ENCODE results near the gene LRCOL1. TPM values are rescaled to one million over a fixed set of nuclear protein-coding genes. Genes with fewer than 3 reads are reported as not detected.
A peak's percentile ranks its signal among the peaks of the same experiment; 100 is the strongest.

Gene LRCOL1
- total and polyA plus RNA-seq, 2 of the 13 experiments (the other 11 are each of a cell fraction or from before 2014, with no cell fraction given): not detected

DNA sequence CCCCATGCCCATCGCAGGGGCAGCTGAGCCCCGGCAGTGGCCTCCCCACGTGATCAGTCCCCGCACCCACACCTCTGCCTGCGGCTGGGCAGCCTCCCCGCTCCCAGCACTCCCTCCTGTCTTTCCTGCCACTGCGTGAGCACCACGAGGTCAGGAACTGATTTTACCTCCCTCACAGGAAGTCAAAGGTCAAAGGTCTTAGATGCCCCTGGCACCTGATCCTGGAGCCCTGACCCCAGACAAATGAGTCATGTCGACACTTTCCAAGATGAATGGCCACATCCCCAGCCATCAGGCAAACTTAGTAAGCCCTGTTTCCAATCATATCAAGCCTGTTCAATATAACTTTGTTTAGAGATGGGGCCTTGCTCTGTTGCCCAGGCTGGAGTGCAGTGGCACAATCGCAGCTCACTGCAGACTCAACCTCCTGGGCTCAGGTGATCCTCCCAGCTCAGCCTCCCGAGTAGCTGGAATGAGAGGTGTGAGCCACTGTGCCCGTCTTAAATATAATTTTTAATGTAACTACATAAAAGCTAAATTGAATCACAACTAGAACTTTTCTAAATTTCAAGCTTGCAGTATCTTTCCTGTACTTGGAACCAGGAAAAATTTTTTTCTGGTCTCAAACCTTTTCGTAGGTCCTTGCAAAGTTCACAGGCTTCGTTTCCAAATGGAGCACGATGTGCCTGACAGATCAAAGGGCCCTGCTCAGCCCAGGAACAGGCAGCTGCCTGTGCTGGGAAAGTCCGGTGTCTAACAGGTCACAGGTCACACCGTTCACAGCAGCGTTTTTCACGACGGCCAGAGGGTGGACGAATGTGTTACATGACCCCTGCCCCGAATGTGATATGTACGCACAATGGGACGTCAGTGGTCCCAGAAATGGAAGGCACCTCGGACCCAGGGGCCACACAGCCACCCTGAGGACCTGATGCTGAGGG lies 1.9 kb downstream of the LRCOL1 start (continued):
- TF ChIP-seq RBM39 (IDR thresholded peaks at IDR 0.05; ENCODE audit: low read depth, low read length, poor library complexity, severe bottlenecking) (no peak), SP4 (CRISPR knock-in tag; IDR thresholded peaks at IDR 0.05) (peak; percentile 21; the same call in 1 of the 2 replicates), NR3C1 (CRISPR knock-in tag; IDR thresholded peaks at IDR 0.05) (no peak), ZFX (CRISPR knock-in tag; IDR thresholded peaks at IDR 0.05; ENCODE audit: low read depth) (peak; percentile 55; the same call in 1 of the 2 replicates), CHD2 (IDR thresholded peaks at IDR 0.05; ENCODE audit: low read depth, low read length) (no peak), ZNF549 (CRISPR knock-in tag; IDR thresholded peaks at IDR 0.05) (no peak), TAF15 (IDR thresholded peaks at IDR 0.05; ENCODE audit: low read depth, low read length, poor library complexity, severe bottlenecking) (no peak), DR1 (CRISPR knock-in tag; IDR thresholded peaks at IDR 0.05) (no peak), GABPA (IDR thresholded peaks at IDR 0.05; ENCODE audit: low read depth, low read length) (no peak; the same call in 1 of the 2 replicates), GABPA (CRISPR knock-in tag; IDR thresholded peaks at IDR 0.05; ENCODE audit: low read depth) (peak; percentile 77), SP5 (CRISPR knock-in tag; IDR thresholded peaks at IDR 0.05; ENCODE audit: borderline replicate concordance, low read depth) (0 out of 2 replicates have a peak, but pooled peaks have one; percentile 26), SNRNP70 (IDR thresholded peaks at IDR 0.05; ENCODE audit: low read depth, low read length) (no peak), ZBTB8A (CRISPR knock-in tag; IDR thresholded peaks at IDR 0.05; ENCODE audit: borderline replicate concordance, low read depth) (no peak), ZMYM4 (CRISPR knock-in tag; IDR thresholded peaks at IDR 0.05) (no peak), BRD4 (CRISPR knock-in tag; IDR thresholded peaks at IDR 0.05) (no peak), ZNF607 (CRISPR knock-in tag; IDR thresholded peaks at IDR 0.05; ENCODE audit: borderline replicate concordance) (peak; percentile 27), XBP1 (CRISPR knock-in tag; IDR thresholded peaks at IDR 0.05) (no peak)
- TF ChIP-seq, protein P1, sequence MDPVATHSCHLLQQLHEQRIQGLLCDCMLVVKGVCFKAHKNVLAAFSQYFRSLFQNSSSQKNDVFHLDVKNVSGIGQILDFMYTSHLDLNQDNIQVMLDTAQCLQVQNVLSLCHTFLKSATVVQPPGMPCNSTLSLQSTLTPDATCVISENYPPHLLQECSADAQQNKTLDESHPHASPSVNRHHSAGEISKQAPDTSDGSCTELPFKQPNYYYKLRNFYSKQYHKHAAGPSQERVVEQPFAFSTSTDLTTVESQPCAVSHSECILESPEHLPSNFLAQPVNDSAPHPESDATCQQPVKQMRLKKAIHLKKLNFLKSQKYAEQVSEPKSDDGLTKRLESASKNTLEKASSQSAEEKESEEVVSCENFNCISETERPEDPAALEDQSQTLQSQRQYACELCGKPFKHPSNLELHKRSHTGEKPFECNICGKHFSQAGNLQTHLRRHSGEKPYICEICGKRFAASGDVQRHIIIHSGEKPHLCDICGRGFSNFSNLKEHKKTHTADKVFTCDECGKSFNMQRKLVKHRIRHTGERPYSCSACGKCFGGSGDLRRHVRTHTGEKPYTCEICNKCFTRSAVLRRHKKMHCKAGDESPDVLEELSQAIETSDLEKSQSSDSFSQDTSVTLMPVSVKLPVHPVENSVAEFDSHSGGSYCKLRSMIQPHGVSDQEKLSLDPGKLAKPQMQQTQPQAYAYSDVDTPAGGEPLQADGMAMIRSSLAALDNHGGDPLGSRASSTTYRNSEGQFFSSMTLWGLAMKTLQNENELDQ (CRISPR knock-in tag; IDR thresholded peaks at IDR 0.05; ENCODE audit: borderline replicate concordance): no peak
- TF ChIP-seq, protein P2, sequence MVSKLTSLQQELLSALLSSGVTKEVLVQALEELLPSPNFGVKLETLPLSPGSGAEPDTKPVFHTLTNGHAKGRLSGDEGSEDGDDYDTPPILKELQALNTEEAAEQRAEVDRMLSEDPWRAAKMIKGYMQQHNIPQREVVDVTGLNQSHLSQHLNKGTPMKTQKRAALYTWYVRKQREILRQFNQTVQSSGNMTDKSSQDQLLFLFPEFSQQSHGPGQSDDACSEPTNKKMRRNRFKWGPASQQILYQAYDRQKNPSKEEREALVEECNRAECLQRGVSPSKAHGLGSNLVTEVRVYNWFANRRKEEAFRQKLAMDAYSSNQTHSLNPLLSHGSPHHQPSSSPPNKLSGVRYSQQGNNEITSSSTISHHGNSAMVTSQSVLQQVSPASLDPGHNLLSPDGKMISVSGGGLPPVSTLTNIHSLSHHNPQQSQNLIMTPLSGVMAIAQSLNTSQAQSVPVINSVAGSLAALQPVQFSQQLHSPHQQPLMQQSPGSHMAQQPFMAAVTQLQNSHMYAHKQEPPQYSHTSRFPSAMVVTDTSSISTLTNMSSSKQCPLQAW (CRISPR knock-in tag; IDR thresholded peaks at IDR 0.05): peak; percentile 16
- TF ChIP-seq, protein P3, sequence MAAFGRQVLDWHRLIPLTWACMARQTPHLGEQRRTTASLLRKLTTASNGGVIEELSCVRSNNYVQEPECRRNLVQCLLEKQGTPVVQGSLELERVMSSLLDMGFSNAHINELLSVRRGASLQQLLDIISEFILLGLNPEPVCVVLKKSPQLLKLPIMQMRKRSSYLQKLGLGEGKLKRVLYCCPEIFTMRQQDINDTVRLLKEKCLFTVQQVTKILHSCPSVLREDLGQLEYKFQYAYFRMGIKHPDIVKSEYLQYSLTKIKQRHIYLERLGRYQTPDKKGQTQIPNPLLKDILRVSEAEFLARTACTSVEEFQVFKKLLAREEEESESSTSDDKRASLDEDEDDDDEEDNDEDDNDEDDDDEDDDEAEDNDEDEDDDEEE (CRISPR knock-in tag; IDR thresholded peaks at IDR 0.05): peak; percentile 38; the same call in 1 of the 2 replicates
- TF ChIP-seq, protein P4, sequence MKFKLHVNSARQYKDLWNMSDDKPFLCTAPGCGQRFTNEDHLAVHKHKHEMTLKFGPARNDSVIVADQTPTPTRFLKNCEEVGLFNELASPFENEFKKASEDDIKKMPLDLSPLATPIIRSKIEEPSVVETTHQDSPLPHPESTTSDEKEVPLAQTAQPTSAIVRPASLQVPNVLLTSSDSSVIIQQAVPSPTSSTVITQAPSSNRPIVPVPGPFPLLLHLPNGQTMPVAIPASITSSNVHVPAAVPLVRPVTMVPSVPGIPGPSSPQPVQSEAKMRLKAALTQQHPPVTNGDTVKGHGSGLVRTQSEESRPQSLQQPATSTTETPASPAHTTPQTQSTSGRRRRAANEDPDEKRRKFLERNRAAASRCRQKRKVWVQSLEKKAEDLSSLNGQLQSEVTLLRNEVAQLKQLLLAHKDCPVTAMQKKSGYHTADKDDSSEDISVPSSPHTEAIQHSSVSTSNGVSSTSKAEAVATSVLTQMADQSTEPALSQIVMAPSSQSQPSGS (CRISPR knock-in tag; IDR thresholded peaks at IDR 0.05): no peak
- TF ChIP-seq, protein P5, sequence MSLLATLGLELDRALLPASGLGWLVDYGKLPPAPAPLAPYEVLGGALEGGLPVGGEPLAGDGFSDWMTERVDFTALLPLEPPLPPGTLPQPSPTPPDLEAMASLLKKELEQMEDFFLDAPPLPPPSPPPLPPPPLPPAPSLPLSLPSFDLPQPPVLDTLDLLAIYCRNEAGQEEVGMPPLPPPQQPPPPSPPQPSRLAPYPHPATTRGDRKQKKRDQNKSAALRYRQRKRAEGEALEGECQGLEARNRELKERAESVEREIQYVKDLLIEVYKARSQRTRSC (CRISPR knock-in tag; IDR thresholded peaks at IDR 0.05; ENCODE audit: low read depth): 0 out of 2 replicates have a peak, but pooled peaks have one; percentile 56

All from HepG2 (cell line).